NT2/D1 (cell line): Measurements from ENCODE around the gene BAZ2B.

Source experiments
- DNase-seq: peaks from one replicate; pipeline ENCODE4 v3.0.0-alpha.2; 2011; ENCODE audit warnings: low read depth, low spot score
- H3K27me3 ChIP-seq: 2 replicates; pipeline ENCODE4 v1.6.0; 2011; ENCODE audit warnings: mild to moderate bottlenecking; ENCODE audit not compliant: insufficient read length, insufficient read depth
- H3K36me3 ChIP-seq: 2 replicates; pipeline ENCODE4 v1.6.1; 2011; ENCODE audit warnings: mild to moderate bottlenecking, low read length, mixed read lengths; ENCODE audit not compliant: insufficient read depth, insufficient read length
- H3K4me1 ChIP-seq: 2 replicates; pipeline ENCODE4 v1.5.1; 2011; ENCODE audit not compliant: insufficient read depth, insufficient read length
- H3K4me3 ChIP-seq: 2 replicates; pipeline ENCODE4 v1.5.1; 2011; ENCODE audit warnings: low read depth; ENCODE audit not compliant: insufficient read length
- H3K9ac ChIP-seq: 2 replicates; pipeline ENCODE4 v1.6.0; 2011; ENCODE audit warnings: low read depth; ENCODE audit not compliant: insufficient read length
- H3K9me3 ChIP-seq: 2 replicates; pipeline ENCODE4 v1.5.1; 2011; ENCODE audit warnings: mild to moderate bottlenecking, low read length; ENCODE audit not compliant: insufficient read depth
- SUZ12 ChIP-seq: IDR thresholded peaks from 2 replicates; pipeline ENCODE4 v1.6.1; 2011; ENCODE audit not compliant: insufficient read length, insufficient read depth; ENCODE audit errors: extremely low read depth
- YY1 ChIP-seq: IDR thresholded peaks from 2 replicates; pipeline ENCODE4 v1.6.1; 2011; ENCODE audit not compliant: insufficient read length, insufficient read depth
- ZNF274 ChIP-seq: IDR thresholded peaks from 2 replicates; pipeline ENCODE4 v1.6.1; 2011; ENCODE audit warnings: mild to moderate bottlenecking, low read depth, low read length

BAZ2B gene

DNA sequence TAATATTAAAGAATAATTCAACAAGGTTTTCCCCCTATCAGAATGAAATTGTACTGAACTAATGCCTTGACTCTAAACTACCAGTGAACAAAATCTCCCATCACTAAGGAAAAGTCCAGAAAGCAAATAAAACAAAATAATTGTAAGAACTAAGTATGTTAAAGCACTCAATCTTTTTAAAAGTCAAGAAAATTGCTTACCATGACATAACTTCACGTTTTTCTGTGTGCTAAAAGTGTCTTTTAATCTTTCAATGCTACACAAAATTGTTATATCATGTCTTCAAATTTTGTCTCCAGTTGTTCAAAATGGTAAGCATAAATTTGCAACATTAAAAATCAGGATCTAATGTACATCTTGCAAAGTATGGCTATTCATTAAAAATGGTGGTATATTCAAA lies 156.1 kb downstream of the BAZ2B start:
- no peak for DNase-seq
- Histone ChIP-seq H3K4me1 (no peaks in the 10 kb centered on the region), H3K9me3 (no peaks in the 10 kb centered on the region), H3K4me3 (no peak overlapping the region), H3K27me3 (no peaks in the 10 kb centered on the region), H3K9ac (no peak overlapping the region), H3K36me3 (no peaks in the 10 kb centered on the region)
- TF ChIP-seq YY1 (no peak), ZNF274 (no peak), SUZ12 (no peak)

DNA sequence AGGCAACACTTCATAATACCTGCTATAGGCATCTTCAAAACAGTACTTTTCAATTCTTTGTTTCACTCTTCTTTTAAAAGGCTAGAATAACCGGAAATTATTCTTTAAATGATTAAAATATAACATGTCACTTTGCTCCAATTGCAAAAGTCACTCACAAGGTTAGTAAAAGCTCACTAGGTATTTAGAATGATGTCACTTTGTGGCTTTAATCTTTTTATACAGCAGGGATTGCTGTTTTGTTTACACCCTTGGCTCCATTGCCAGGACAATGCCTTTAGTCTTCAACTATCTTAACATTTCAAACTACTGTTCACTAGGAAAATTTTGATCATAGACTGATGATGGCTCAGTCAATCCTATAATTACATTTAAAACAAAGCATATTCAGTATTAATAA lies 157.1 kb downstream of the BAZ2B start:
- no peaks in the 10 kb centered on the region for H3K9me3 ChIP-seq
- TF ChIP-seq YY1: no peak
- TF ChIP-seq ZNF274: no peak
- no peak for TF ChIP-seq SUZ12
- H3K36me3 ChIP-seq: no peaks in the 10 kb centered on the region
- H3K9ac ChIP-seq: no peak overlapping the region
- H3K4me3 ChIP-seq: no peak overlapping the region
- H3K4me1 ChIP-seq: no peaks in the 10 kb centered on the region
- no peaks in the 10 kb centered on the region for H3K27me3 ChIP-seq
- no peak for DNase-seq

DNA sequence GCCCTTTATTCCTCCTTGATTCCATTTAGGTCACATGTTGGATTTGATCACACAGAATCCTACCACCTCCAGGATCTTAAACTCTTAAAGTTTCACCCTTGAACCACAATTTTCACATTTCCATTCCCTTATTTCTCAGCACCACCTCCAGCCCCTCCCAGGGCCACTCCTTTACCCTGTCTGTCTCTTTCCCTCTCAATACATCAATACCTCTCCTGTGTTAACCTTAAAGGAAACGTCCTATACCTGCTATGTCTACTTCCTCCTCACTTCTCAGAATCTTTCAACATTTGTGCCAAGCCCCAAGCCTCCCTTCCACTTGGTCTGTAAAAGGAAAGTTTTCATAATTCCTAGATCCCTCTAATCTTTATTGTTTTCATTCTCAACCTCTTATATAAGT lies 158.8 kb downstream of the BAZ2B start:
- DNase-seq: no peak
- no peaks in the 10 kb centered on the region for H3K27me3 ChIP-seq
- TF ChIP-seq YY1 (no peak), ZNF274 (no peak), SUZ12 (no peak)
- H3K36me3 ChIP-seq: no peaks in the 10 kb centered on the region
- H3K4me3 ChIP-seq: no peak overlapping the region
- no peaks in the 10 kb centered on the region for H3K4me1 ChIP-seq
- H3K9me3 ChIP-seq: no peaks in the 10 kb centered on the region
- no peak overlapping the region for H3K9ac ChIP-seq

DNA sequence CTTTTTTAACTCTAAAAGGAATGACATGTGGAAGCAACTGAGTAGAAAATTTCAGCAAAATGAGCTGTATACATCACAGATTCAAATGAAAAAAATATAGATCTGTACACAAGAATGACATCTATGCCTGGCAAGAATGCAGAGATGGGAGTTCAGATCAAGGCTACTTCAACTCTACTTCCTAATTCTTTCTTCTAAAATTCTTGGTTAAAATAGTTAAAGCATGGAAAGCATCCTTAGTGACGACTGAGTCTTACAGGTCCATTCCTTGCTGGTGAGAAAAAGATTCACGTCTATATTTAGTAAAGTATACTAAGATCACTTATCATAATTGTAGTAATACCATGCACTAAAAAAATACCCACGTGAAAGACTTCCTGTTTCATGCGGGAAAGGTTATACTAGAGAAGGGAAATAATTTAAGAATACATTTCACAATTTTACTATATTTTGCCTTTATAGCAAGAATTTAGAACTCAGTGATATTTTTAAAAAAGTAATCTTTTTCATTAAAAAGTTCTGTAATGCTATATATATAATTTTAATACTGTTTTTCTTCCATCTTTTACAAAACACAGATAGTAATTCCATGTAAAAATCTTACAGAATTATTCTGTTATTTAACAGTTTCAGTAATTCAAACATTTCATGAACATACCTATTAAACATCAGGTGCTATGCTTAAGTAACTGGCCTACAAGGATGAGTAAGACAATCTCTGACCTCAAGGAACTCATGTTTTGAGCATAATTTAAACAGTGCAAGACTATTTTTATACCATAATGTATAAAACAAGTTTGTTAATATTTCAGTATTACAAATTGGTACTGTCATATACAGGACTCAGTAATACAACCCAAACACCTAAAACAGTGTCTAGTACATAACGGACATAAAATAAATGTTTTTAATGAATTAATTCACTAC lies 159.6 kb downstream of the BAZ2B start:
- DNase-seq: no peak
- H3K9ac ChIP-seq: no peak overlapping the region
- H3K36me3 ChIP-seq: no peaks in the 10 kb centered on the region
- H3K4me1 ChIP-seq: no peaks in the 10 kb centered on the region
- no peak overlapping the region for H3K4me3 ChIP-seq
- TF ChIP-seq ZNF274: no peak
- no peak for TF ChIP-seq YY1
- TF ChIP-seq SUZ12: no peak
- no peaks in the 10 kb centered on the region for H3K27me3 ChIP-seq
- H3K9me3 ChIP-seq: no peaks in the 10 kb centered on the region

DNA sequence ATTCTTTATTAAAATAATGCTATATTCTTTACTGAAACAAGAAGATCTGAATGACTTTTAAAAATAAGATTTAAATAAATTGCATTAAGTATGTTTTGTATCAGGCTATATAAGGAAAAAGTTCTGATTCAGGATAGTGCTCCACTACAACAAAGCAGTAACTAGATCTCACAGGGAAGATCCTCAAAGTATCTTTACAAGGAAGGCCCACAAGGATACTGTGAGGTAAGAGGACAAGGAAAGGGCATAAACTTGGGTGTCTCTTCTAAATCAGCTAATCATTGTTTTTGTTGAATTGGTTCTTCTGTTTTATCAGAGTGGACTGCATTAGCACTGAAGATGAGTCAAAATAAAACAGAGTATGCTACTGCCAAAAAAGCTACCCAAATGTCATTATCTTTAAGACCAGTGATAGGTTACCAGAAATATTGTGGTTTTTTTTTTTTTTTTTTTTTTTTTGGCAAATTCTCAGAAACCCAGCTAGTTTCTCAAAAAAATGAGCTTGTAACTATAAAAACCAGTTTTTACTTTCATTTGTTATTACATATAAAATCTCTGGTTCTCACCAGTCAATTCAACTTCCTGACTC lies 160.9 kb downstream of the BAZ2B start:
- Histone ChIP-seq H3K4me3 (no peak overlapping the region), H3K27me3 (no peaks in the 10 kb centered on the region), H3K36me3 (no peaks in the 10 kb centered on the region), H3K9ac (no peak overlapping the region), H3K4me1 (no peaks in the 10 kb centered on the region), H3K9me3 (no peaks in the 10 kb centered on the region)
- no peak for DNase-seq
- TF ChIP-seq SUZ12 (no peak), ZNF274 (no peak), YY1 (no peak)

DNA sequence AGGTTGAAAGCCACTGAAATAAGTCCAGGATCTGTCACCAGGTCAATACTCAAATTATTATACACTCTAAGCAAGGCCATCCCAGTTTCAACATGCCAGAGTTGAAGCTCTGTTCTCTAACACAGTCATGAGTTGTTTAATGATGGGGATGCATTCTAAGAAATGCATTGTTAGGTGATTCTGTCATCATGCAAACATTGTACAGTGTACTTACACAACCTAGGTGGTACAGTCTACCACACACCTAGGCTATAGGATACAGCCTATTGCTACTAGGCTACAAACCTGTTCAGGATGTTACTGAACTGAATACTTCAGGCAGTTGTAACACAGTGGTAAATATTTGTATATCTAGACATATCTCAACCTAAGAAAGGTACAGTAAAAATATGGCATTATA lies 162.2 kb downstream of the BAZ2B start:
- no peaks in the 10 kb centered on the region for H3K9me3 ChIP-seq
- H3K9ac ChIP-seq: no peak overlapping the region
- no peak for DNase-seq
- H3K4me3 ChIP-seq: no peak overlapping the region
- TF ChIP-seq ZNF274 (no peak), SUZ12 (no peak), YY1 (no peak)
- H3K4me1 ChIP-seq: no peaks in the 10 kb centered on the region
- H3K36me3 ChIP-seq: no peaks in the 10 kb centered on the region
- H3K27me3 ChIP-seq: no peaks in the 10 kb centered on the region

DNA sequence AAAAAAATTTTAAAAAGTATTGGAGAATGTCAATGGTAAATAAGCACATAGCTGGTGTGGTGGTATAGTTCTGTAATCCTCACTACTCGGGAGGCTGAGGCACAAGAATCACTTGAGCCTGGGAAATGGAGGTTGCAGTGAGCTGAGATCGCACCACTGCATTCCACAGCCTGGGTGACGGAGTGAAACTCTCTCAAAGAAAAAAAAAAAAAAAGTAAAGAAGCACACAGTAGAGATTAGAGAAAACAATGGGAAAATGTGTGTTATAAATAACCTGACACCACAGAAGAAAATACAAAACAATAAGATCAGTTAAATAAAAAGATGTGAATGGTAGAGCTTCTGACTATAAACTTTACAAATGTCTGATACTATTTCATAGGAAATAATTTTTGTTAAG lies 166.2 kb downstream of the BAZ2B start:
- no peaks in the 10 kb centered on the region for H3K9me3 ChIP-seq
- no peaks in the 10 kb centered on the region for H3K27me3 ChIP-seq
- no peak for TF ChIP-seq YY1
- TF ChIP-seq SUZ12: no peak
- TF ChIP-seq ZNF274: no peak
- H3K4me1 ChIP-seq: no peaks in the 10 kb centered on the region
- H3K4me3 ChIP-seq: no peak overlapping the region
- H3K9ac ChIP-seq: no peak overlapping the region
- H3K36me3 ChIP-seq: peaks cover 13% of the 10 kb centered on the region
- no peak for DNase-seq
